A673 (cell line): ENCODE results near the gene AGMAT. TPM values are rescaled to one million over a fixed set of nuclear protein-coding genes. Genes with fewer than 3 reads are reported as not detected.

Source experiments
- BruUV-seq: library from RNA; stranded (reverse); fragments of 400-500 nt; replicated peaks from 2 replicates; lab custom pipeline; 2021; lab: Mats Ljungman, UMichigan
- CTCF ChIA-PET: fragments of 300-600 bp; sonication (Branson Sonifier 250); formaldehyde crosslinking; loops from one replicate; lab custom pipeline; 2022; ENCODE audit warnings: antibody characterized with exemption; lab: Charles Lee
- POLR2A ChIA-PET: fragments of 300-600 bp; sonication (Branson Sonifier 250); formaldehyde crosslinking; loops from one replicate; lab custom pipeline; 2022; ENCODE audit warnings: antibody characterized with exemption; ENCODE audit not compliant: low non-redundant PET; lab: Charles Lee
- DNase-seq: peaks from one replicate; pipeline ENCODE4 v3.0.0-alpha.2; 2015; ENCODE audit warnings: low spot score
- H3K27ac ChIP-seq: fragments of 200-600 bp; sonication (generic); 2 replicates; pipeline ENCODE4 v1.5.1; 2016; ENCODE audit warnings: mixed run types, low read depth, mild to moderate bottlenecking, mixed read lengths, antibody characterized with exemption, low read length; ENCODE audit not compliant: poor library complexity, severe bottlenecking
- H3K27me3 ChIP-seq: fragments of 200-600 bp; sonication (generic); replicated peaks from 2 replicates; pipeline ENCODE4 v1.6.1; 2017; ENCODE audit warnings: mixed run types, low read depth, mild to moderate bottlenecking, mixed read lengths, antibody characterized with exemption, low read length; ENCODE audit not compliant: insufficient read depth, poor library complexity
- H3K36me3 ChIP-seq: fragments of 200-600 bp; sonication (generic); 2 replicates; pipeline ENCODE4 v1.6.1; 2016; ENCODE audit warnings: mixed run types, mild to moderate bottlenecking, mixed read lengths, antibody characterized with exemption, low read length; ENCODE audit not compliant: insufficient read depth, poor library complexity, severe bottlenecking
- H3K4me1 ChIP-seq: fragments of 200-600 bp; sonication (generic); 2 replicates; pipeline ENCODE4 v1.6.1; 2017; ENCODE audit warnings: mixed run types, mild to moderate bottlenecking, mixed read lengths, antibody characterized with exemption, low read length; ENCODE audit not compliant: insufficient read depth, poor library complexity, severe bottlenecking
- H3K4me3 ChIP-seq: fragments of 200-600 bp; sonication (generic); 2 replicates; pipeline ENCODE4 v1.5.1; 2016; ENCODE audit warnings: low read depth, mixed run types, mild to moderate bottlenecking, mixed read lengths, low read length; ENCODE audit not compliant: poor library complexity, severe bottlenecking
- H3K9me3 ChIP-seq: fragments of 200-600 bp; sonication (generic); 2 replicates; pipeline ENCODE4 v1.6.1; 2016; ENCODE audit warnings: mixed run types, low read depth, mild to moderate bottlenecking, mixed read lengths, antibody characterized with exemption, low read length; ENCODE audit not compliant: poor library complexity, severe bottlenecking
- CTCF ChIP-seq: fragments of 300-800, 200-600 bp; sonication (generic); conservative IDR thresholded peaks from 2 replicates; pipeline ENCODE4 v1.5.1; 2017; ENCODE audit warnings: low read depth, mild to moderate bottlenecking, antibody characterized with exemption, low read length, moderate library complexity, mixed read lengths
- EZH2 ChIP-seq: fragments of 200-600 bp; sonication (generic); IDR thresholded peaks from 2 replicates; pipeline ENCODE4 v1.6.1; 2017; ENCODE audit warnings: borderline replicate concordance, low read depth, mild to moderate bottlenecking, mixed read lengths, antibody characterized with exemption, low read length; ENCODE audit not compliant: poor library complexity, severe bottlenecking
- intact Hi-C: fragments of 100-400 bp; cut with micrococcal nuclease; formaldehyde crosslinking; loops from one replicate; pipeline ENCODE4 v1.10.0; 2022; ENCODE audit not compliant: unreplicated experiment
- total RNA-seq: library from RNA; stranded (reverse); gene quantifications from 2 replicates; pipeline ENCODE4 v1.2.3, GENCODE V29; 2021

AGMAT gene
- total RNA-seq, 1 experiment from 2014 or later, result 0.11 TPM

- Histone ChIP-seq H3K27me3 (no peaks in the 10 kb centered on the region), H3K27ac (no peak overlapping the region), H3K4me3 (no peak overlapping the region), H3K4me1 (no peaks in the 10 kb centered on the region), H3K36me3 (peaks cover 24% of the 10 kb centered on the region), H3K9me3 (no peaks in the 10 kb centered on the region)
- no peak for TF ChIP-seq EZH2
- no peak for TF ChIP-seq CTCF
- intact Hi-C loops, result no loop called here
- DNase-seq, result no peak
- BruUV-seq, result no TSS peak
- POLR2A ChIA-PET, result interaction anchor here (0.6 kb wide), 1 partner anchor 25 kb away, joined by 4 read pairs; no protein-coding TSS in a partner anchor
- CTCF ChIA-PET, result no interaction called here
These were observed 14.0 kb downstream of the AGMAT start for GRCh38 chr1:15570861-15571260.

- intact Hi-C loops, result no loop called here
- no TSS peak for BruUV-seq
- H3K9me3 ChIP-seq, result no peaks in the 10 kb centered on the region
- peaks cover 29% of the 10 kb centered on the region for H3K36me3 ChIP-seq
- H3K27me3 ChIP-seq, result no peaks in the 10 kb centered on the region
- TF ChIP-seq EZH2 (no peak), CTCF (no peak)
- DNase-seq, result no peak
- H3K27ac ChIP-seq, result no peak overlapping the region
- no peak overlapping the region for H3K4me3 ChIP-seq
- ChIA-PET POLR2A (no interaction called here), CTCF (no interaction called here)
- no peaks in the 10 kb centered on the region for H3K4me1 ChIP-seq
These were observed 16.3 kb downstream of the AGMAT start for GRCh38 chr1:15568387-15569073.

- no peaks in the 10 kb centered on the region for H3K9me3 ChIP-seq
- CTCF ChIA-PET, result no interaction called here
These were observed 25.6 kb downstream of the AGMAT start for GRCh38 chr1:15559189-15559810.

More at GRCh38 chr1:15559189-15559810, 25.6 kb downstream of the AGMAT start:
- DNase-seq, result no peak
- peaks cover 21% of the 10 kb centered on the region for H3K36me3 ChIP-seq
- no peak overlapping the region for H3K27ac ChIP-seq
- H3K27me3 ChIP-seq, result no peaks in the 10 kb centered on the region
- no peak overlapping the region for H3K4me3 ChIP-seq
- POLR2A ChIA-PET, result no interaction called here
- no TSS peak for BruUV-seq
- intact Hi-C loops, result no loop called here
- no peaks in the 10 kb centered on the region for H3K4me1 ChIP-seq
- TF ChIP-seq CTCF (no peak), EZH2 (no peak)
